ENCODE measurements around the gene KCNG2.

The KCNG2 gene

DNA sequence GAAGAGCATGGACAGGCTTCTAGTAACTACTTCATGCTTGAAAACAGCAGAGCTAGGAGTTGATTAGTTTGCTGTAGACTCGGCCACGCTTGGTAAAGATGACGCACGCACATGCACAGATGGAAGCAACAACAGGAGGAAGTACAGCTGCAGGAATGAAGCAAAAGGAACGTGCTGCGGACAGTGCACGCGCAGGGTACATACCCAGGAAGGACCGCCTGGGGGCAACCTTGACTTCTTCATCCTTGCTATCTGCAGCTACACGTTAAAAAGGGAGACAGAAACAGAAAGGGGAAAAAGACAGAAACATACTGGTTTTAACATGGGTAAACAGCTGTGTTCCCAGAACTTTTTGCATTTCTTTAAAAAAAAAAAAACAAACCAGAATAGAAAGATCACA lies 136.0 kb downstream of the KCNG2 start (continued):
- no peak for TF ChIP-seq ZNF18 (tag by site-specific recombination; IDR thresholded peaks at IDR 0.05)
- no peak for TF ChIP-seq PRDM2 (tag by site-specific recombination; IDR thresholded peaks at IDR 0.05; ENCODE audit: borderline replicate concordance)
- no peak for TF ChIP-seq ZNF174 (tag by site-specific recombination; IDR thresholded peaks at IDR 0.05)
- no peak for TF ChIP-seq SP7 (tag by site-specific recombination; IDR thresholded peaks at IDR 0.05)
- TF ChIP-seq GLIS1 (tag by site-specific recombination; IDR thresholded peaks at IDR 0.05): no peak
- TF ChIP-seq ZNF214 (tag by site-specific recombination; IDR thresholded peaks at IDR 0.05; ENCODE audit: borderline replicate concordance): no peak
- TF ChIP-seq SCRT1 (tag by site-specific recombination; IDR thresholded peaks at IDR 0.05; ENCODE audit: borderline replicate concordance): no peak
- TF ChIP-seq, protein P1, sequence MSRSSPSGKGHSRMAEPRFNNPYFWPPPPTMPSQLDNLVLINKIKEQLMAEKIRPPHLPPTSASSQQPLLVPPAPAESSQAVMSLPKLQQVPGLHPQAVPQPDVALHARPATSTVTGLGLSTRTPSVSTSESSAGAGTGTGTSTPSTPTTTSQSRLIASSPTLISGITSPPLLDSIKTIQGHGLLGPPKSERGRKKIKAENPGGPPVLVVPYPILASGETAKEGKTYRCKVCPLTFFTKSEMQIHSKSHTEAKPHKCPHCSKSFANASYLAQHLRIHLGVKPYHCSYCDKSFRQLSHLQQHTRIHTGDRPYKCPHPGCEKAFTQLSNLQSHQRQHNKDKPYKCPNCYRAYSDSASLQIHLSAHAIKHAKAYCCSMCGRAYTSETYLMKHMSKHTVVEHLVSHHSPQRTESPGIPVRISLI (tag by site-specific recombination; IDR thresholded peaks at IDR 0.05): no peak
- TF ChIP-seq SCRT2 (tag by site-specific recombination; IDR thresholded peaks at IDR 0.05): no peak
- TF ChIP-seq ZBTB48 (tag by site-specific recombination; IDR thresholded peaks at IDR 0.05): no peak
- TF ChIP-seq KLF17 (tag by site-specific recombination; IDR thresholded peaks at IDR 0.05): no peak

- POLR2A ChIA-PET: no interaction called here
- Histone ChIP-seq H3K4me1 (ENCODE audit: control insufficient read depth, insufficient read depth, low read length) (no peaks in the 10 kb centered on the region), H3K4me3 (ENCODE audit: low read depth, low read length) (no peak overlapping the region), H3K27ac (ENCODE audit: extremely low read depth, low read depth, low read length) (no peak overlapping the region), H3K36me3 (ENCODE audit: control insufficient read depth in 2 of 2, insufficient read depth in 1 of 2, low read length in 2 of 2) (peaks cover 0 to 22% of the 10 kb centered on the region in 2 experiments; a peak in 2 of 3 replicates), H3K9me3 (ENCODE audit: control insufficient read depth, insufficient read depth, low read depth, low read length) (no peaks in the 10 kb centered on the region)
- CTCF ChIA-PET: interaction anchor here (0.6 kb wide), 1 partner anchor 36 kb away, joined by 3 read pairs; no protein-coding TSS in a partner anchor
- TF ChIP-seq ZNF830 (tag by site-specific recombination; IDR thresholded peaks at IDR 0.05; ENCODE audit: low read depth): no peak
- no peak for TF ChIP-seq ZNF2 (tag by site-specific recombination; IDR thresholded peaks at IDR 0.05)
- TF ChIP-seq, protein P2, sequence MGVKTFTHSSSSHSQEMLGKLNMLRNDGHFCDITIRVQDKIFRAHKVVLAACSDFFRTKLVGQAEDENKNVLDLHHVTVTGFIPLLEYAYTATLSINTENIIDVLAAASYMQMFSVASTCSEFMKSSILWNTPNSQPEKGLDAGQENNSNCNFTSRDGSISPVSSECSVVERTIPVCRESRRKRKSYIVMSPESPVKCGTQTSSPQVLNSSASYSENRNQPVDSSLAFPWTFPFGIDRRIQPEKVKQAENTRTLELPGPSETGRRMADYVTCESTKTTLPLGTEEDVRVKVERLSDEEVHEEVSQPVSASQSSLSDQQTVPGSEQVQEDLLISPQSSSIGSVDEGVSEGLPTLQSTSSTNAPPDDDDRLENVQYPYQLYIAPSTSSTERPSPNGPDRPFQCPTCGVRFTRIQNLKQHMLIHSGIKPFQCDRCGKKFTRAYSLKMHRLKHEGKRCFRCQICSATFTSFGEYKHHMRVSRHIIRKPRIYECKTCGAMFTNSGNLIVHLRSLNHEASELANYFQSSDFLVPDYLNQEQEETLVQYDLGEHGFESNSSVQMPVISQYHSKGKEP (tag by site-specific recombination; IDR thresholded peaks at IDR 0.05): no peak
- no peak for TF ChIP-seq ZNF169 (tag by site-specific recombination; IDR thresholded peaks at IDR 0.05)
- TF ChIP-seq ZNF768 (tag by site-specific recombination; IDR thresholded peaks at IDR 0.05): no peak
- TF ChIP-seq, protein P3, sequence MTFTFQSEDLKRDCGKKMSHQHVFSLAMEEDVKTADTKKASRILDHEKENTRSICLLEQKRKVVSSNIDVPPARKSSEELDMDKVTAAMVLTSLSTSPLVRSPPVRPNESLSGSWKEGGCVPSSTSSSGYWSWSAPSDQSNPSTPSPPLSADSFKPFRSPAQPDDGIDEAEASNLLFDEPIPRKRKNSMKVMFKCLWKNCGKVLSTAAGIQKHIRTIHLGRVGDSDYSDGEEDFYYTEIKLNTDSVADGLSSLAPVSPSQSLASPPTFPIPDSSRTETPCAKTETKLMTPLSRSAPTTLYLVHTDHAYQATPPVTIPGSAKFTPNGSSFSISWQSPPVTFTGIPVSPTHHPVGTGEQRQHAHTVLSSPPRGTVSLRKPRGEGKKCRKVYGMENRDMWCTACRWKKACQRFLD (tag by site-specific recombination; IDR thresholded peaks at IDR 0.05): no peak
- no peak for TF ChIP-seq AEBP2 (tag by site-specific recombination; IDR thresholded peaks at IDR 0.05; ENCODE audit: borderline replicate concordance)
- no peak for TF ChIP-seq ZNF571 (tag by site-specific recombination; IDR thresholded peaks at IDR 0.05)
- no peak for TF ChIP-seq ZFP37 (tag by site-specific recombination; IDR thresholded peaks at IDR 0.05)
- no peak for TF ChIP-seq ZNF791 (tag by site-specific recombination; IDR thresholded peaks at IDR 0.05)
- no peak for TF ChIP-seq ZBTB7A (tag by site-specific recombination; IDR thresholded peaks at IDR 0.05; ENCODE audit: low read depth)
Observed at GRCh38 chr18:79934311-79935097, 136.8 kb downstream of the KCNG2 start.
